ENCODE results near the gene CHGA.

The CHGA gene

DNA sequence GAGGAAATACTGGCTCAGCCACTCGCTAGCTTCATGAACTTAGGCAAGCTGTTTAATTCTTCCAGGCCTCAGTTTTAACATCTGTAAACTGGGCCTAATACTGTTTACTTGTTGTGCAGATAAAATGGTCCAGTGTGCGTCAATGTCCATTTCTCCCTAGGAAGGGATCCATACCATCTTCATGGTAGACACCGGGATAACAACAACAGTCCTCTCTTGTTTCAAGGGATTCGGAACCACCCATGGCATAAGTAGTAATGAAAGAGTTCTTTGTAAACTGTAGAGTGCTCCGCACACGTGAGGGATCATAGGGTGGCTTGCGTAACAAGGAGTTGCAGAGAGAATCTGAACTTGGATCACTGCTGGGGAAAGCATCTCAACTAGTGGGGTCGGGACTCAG, 17.3 kb upstream of the CHGA start:
- DNase-seq, result no peak

DNA sequence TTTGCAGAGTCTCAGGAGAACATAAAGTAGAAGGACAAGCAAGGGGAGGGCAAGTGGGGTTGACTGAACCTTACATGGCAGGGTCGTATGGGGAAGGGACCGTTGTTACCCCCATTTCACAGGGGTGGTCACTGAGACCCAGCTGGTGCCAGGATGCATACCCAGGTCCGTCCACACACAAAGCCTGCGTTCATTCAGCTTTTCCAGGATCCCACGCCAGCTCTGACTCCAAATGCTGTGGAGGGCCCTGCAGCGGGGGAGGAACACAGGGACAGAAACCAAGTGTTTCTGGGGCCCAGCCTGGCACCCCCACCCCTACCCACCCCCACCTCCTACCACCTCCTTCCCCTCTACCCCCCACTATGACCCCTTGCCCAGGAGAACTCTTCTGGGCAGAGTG, 16.5 kb upstream of the CHGA start:
- DNase-seq, result no peak

DNA sequence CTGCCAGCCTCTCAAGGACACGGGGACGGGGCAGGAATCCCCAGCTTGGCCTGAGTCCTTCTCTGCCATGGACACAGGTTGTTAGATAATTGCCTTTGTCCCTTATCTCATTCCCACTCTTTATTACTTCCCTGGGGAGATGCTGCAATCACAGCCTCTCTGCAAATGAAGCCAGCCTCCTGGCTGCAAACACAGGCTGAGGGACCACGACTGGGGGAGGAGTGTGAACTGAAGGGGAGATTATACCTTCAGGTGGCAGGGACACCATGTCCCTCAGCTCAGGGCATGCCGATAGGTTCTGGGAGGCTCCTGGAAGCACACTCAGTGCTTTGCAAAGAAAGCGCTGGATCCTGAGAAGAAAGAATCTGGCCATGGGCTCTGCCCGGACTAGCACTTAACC, 16.1 kb upstream of the CHGA start:
- DNase-seq, result no peak

DNA sequence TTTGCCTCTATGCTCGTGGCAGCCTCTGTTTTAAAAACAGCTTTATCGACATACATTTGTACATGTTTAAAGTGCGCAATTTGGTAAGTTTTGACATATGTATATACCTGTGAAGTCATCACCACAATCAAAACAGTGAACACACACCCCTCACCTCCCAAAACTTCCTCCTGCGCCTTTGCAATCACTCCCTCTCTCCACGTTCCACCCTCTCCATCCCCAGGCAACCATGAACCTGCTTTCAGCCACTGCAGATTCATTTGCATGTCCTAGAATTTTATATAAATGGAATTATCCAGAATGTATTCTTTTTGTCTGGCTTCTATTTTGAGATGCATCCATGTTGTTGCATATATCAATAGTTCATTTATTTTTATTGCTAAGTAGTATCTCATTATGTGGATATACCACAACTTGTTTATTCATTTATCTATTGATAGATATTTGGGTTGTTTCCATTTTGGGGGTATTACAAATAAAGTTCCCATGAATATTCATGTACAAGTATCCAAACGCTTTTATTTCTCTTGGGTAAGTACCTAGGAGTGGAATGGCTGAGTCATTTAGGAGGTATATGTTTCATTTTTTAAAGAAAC, 15.5 kb upstream of the CHGA start:
- DNase-seq, result no peak

DNA sequence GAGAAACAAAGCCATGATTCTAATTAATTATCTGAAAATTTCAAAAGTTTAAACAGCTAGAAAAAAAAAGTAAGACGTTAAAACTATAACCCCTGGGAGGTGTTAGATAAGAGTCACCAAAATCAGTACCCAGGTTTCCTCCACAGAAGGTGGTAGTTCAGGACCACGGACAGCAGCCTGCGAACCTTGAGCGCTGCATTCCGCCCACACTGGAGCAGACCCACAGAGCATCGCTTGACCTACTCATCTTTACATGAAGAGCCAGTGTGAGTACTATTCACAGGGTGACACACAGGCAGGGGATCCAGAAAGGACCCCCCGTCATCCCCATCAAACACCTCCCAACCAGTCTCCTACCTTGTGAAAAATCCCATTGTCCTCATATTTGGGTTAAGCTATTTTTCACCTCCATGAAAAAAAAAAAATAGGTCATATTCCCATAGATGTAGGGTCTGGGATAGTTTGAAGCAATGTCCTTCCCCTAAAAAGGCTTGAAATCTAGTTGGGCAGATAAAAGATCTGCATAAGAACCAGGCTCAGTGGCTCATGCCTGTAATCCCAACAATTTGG, 8.8 kb upstream of the CHGA start:
- DNase-seq, result no peak

DNA sequence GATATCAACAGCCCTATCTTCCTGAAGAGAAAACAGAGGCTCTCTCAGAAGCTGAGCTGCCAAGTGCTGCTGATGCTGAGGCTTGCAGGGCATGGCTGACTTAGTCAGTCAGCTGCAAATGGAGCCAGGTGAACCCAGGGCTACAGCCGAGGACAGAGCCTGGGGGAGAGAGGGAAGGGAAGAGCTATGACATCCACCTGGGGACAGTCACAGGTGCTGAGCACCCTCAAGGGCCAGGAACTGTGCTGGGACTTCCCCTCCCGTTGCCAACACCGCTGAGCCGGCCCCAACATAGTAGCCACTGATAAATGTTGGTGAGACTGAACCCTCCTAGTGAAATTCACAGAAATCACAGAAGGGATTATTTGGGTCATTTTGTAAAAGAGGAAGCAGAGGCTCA, 6.7 kb upstream of the CHGA start:
- DNase-seq, result no peak

DNA sequence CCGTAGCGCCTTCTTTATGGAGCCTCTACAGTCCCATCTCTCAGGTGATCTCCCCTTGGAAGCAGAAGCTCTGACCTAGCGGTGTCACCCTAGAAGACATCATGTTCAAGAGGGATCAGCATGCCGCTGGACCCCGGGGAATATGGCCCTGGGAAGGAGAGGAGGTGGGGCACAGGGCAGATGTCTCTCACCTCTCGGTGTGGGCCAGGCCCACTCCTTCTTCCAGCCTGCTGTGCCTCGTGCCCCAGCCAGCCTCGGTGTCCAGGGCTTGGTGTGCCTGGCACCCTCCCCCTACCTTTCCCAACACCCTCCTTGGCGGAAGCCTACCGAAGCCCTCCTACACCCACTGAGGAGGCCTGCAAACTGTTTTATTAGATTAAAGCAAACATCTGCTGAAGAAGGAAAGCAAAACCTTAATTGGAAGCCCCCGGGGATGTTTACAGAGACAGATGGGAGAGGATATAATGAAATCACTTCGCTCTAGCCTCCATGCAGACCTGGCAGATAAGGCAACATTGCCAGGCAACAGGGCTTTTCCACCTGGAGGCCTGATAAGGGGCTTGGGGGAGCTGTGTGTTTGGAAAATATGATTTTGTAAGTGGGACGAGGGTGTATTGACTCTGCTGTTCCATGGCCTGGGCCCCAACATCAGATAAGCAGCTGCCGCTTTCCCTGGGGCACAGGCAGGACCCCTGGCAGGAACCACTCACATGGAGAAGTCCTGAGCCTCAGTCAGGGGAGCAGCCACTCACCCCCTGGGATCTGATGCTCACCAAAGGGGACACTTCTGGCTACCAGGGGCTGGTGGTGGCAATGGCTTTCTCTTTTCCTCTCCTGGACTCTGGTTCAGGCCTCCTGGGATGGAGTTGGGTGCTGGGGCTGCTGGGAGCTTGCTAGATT, 5.7 kb upstream of the CHGA start:
- peak; percentile 94 for DNase-seq

DNA sequence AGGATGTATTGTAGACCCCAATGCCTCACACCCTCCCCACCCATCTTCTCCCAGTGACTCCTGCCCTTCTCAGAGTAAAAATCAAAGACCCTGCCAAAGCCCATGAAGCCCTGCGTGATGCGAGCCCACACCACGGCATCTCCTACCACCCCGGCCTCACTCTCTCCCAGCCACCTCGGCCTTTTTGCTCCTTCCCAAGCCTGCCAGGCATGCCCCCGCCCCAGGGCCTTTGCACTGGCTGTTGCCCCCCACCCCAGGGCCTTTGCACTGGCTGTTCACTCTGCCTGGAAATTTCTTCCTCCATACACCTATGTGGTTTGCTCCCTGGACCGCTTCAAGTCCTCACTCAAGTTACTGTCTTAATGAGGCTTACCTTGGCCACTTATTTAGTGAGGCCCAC, 5.0 kb upstream of the CHGA start:
- no peak for DNase-seq

DNA sequence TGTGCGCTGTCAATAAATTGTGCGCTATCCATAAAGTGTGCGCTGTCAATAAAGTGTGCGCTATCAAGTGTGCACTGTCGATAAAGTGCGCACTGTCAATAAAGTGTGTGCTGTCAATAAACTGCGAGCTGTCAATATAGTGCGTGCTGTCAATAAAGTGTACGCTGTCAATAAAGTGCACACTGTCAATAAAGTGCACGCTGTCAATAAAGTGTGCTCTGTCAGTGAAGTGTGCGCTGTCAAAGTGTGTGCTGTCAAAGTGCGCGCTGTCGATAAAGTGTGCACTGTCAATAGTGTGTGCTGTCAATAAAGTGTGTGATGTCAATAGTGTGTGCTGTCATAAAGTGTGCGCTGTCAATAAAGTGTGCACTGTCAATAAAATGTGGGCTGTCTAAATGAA, 2.9 kb upstream of the CHGA start:
- DNase-seq, result no peak

DNA sequence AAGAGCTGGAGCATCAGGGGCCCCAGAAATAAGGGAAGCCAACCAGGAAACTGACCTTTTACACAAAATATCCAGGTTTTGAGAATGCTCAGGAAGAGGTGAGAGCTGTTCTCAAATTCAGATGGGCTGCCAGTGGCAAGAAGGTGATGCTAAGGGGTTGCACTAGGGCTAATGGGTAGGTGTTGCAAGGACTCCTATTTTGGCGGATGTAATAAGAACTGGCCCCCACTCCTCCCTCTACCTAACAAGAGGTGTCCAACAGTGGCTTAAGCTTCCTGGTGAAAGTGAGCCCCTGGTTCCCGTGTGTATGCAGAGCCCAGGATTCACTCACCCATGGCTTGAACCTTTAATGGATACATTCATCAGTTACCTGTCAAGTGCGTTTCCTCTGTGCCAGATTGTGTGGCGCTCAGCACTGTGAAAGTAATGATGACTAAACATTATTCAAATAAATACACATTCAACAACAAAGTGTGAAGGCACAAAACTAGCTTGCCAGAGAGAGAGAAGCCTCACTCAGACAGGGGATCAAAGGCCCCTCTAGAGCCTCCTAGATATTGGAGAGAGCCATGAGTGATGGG, 705 bp upstream of the CHGA start:
- peak; percentile 60 for DNase-seq

DNA sequence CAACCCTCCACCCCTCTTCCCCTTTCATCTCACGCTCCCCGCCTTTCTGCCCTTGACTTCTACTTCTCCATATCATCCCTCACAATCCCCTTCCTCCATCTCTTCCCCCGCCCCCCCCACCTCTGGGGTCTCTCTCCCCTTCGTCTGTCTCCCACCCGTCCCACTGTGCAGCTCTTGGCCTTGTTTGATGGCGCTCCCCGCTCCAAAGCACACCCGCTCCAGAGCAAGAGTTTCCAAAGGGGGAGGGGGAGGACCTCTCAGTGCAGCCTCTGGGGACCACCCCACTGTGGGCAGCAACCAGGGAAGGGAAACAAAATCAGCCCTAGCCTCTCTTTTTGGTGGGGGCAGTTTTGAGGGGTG, 774 bp downstream of the CHGA start:
- DNase-seq, result no peak

DNA sequence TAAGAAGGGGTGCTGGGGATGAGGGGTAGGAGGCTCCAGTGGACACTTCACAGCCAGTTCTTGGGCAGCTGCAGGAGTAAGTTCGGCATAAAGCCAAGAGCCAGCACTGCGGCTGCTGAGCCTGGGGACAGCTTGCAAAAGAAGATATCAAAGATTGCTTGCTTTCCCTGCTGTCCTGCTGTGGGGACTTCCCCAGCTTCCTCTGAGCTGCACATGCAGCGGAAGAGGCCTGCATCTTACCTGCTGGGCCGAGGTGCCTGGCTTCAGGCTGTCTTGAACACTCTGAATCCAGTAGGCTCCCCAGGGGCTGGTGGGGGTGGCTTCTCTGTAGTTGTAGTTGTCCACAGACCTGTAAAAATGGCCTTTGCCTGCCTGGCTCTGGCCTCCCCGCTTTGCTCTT, 1.3 kb downstream of the CHGA start:
- no peak for DNase-seq

DNA sequence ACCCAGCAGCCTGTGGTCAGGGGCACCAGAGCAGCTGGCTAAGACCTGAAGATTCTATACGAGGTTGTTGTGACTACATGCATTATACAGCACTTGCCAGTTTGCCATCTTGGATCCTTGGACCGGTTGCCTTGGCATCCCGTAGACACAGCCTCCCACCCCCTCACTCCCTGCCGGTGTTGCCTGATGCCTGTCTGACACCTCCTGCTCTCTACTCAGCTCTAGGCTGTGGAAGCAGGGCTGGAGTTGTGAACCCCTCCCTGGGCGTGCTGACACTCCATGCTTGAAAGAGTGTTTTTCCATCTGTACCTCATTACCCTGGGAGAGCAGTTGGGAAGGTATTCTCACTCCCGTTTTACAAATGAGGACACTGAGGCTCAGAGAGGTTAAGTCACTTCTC, 2.5 kb downstream of the CHGA start:
- DNase-seq, result no peak

DNA sequence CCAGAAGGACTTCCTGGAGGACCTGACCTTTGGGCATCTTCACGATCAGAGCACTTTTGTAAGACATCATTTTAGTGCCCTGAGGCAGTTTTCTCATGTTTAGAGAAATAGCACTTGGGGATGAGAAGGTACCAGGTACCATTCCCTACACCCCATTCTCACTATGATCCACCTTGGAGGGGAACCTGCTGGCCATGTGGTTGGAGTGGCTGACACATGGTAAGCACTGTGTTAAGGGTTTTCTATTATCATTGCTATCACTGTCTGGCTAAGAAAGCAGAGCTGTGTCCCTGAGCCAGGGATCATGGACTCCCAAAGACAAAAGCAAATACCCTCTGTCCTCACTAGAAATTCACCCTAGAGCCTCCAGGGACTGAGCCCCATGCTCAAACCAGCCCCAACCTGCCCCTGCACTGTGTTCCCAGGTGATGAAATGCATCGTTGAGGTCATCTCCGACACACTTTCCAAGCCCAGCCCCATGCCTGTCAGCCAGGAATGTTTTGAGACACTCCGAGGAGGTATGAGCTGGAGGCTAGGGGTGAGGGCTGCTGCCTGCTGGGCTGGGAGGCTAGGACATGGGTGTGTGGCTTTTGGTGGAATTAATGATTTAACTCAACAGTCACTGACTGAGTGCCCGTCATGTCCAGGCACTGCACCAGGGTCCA, 3.4 kb downstream of the CHGA start:
- no peak for DNase-seq

DNA sequence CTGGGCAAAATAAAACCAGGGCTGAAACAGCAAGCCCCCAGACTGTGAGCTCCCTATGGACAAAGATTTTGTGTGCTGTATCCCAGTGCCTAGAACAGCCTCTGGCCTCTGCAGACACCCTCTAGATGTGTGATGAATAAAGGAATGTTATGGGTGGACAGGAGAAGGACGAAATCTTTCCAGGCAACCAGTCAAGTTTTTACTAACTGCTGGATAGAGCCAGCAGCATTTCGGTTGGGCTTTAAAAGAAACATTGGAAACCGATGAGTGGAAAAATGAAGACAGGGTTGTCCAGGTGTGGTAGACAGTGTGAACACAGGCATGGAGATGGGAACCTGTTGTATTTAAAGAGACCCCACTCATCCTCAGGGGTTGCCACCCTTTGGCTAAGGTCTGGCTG, 4.0 kb downstream of the CHGA start:
- no peak for DNase-seq

DNA sequence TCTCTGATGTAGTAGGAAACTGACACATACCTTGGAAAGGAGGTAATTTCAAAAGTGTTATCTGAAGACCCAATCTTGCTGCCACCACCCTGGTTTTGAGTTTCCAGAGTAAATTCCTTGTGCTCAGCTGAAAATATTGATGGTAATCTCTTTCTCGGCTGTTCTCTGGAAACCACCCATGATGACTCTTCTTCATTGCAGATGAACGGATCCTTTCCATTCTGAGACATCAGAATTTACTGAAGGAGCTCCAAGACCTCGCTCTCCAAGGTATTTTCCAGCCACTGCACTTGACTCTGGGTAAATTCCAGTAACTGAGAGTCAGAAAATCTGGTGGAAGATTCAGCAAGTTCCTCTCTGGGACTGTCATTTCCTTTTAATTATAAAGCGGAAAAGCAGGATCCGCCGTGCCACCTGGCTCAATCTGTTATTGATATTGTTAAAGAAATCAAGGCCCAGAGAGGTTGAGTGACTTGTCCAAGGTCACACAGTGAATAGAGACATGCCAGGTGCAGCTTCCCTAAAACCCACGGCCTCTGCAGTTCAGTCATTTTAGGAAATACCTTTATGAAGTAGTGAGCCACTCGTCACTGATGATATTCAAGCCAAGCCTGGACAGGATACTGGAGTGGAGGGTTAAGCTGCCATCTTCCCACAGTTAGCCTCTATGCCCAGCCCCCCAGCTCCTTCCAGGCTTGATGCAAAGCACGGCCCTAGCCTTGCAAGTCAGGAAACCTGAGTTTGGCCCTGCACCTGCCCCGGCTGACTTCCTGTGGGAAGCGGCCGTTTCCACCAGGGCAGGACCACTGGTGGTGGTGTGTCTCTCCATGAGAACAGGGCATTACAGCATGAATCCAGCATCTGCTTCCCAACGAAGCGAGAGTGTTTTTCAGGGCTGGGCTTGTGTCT, 4.7 kb downstream of the CHGA start:
- no peak for DNase-seq

DNA sequence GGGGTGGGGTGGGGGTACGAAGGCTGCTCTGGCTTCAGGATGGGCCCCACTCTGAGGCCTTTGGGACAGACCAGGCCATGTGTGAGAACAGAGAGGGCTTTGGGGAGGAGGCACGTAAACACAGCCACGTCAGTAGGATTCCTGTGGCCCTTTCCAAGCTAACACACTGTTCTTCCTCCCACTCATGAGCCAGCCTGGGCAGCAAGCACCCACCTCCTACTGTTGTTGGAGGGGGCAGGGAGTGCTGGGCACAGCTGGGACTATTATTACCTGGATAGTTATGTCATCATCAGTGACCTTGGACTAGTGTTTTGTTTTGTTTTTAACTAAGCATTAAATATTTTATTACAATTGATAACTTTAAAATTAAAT, 5.3 kb downstream of the CHGA start:
- DNase-seq, result no peak

DNA sequence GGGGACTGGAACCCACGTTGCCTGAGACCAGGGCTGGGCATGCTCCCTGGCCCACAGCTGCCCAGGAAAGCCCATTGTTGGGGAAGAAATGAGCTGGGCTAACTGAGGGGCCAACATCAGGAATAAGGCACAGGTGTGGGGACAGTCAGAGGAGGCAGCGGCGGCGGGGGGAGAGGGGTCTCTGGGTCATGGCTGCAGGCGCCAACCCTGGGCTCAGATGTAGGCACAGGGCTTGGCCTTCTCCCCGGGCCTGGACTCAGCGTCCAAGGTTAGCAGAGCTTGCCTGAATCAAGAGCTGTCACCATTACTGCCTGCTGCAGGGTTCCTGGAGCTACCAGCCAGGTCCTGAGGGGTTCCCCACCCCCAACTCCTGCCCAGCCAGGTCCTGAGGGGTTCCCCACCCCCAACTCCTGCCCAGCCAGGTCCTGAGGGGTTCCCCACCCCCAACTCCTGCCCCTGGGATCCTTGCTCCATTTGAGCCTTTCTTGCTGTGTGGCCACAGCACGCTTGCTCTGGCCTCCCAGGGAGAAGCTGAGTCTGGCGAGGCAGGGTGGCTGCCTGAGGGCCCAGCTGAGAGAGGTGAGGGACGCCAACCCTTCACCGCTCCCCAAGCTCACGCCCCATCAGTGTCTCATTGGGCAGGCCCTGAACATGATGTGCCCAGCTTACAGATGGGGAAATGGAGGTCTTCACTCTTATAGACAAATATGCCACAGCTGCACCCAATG, 6.2 kb downstream of the CHGA start:
- no peak for DNase-seq

DNA sequence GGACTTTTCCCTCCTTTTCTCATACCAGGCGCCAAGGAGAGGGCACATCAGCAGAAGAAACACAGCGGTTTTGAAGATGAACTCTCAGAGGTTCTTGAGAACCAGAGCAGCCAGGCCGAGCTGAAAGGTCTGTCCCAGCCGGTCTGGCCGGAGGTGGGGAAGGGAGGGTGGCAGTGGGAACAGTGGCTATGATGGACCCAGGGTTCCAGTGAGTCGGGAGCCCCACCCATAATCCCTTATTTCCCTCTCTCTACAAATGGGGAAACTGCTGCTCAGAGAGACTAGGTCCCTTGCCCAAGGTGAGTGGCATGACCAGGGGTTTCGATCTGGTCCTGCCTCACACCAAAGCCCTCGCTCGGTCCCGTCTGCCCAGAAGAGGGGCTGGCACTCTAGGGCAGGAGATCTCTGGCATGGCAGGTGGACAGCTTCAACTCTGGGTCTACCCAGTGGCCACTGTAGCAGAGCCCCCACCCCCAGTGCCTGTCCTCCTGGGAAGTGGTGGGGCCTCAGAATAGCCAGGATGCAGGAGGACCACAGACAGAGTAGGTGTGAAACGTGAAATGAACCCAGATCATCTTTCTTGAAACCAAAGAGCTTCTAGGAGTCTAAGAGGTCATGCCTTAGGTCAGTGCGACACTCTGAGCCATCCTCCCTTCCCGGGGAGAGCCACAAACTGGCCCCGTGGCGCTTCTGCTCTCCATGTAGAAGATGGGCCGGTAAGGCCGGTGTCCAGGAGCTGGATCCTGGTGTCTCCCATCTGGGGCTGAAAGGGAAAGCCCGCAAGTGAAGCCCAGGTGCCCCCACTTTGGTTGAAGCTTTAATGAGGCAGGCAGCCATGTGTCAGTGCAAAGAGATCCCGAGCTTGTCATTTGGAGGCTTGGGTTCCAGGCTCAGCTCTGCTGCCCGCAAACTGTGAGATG, 7.0 kb downstream of the CHGA start:
- no peak for DNase-seq

DNA sequence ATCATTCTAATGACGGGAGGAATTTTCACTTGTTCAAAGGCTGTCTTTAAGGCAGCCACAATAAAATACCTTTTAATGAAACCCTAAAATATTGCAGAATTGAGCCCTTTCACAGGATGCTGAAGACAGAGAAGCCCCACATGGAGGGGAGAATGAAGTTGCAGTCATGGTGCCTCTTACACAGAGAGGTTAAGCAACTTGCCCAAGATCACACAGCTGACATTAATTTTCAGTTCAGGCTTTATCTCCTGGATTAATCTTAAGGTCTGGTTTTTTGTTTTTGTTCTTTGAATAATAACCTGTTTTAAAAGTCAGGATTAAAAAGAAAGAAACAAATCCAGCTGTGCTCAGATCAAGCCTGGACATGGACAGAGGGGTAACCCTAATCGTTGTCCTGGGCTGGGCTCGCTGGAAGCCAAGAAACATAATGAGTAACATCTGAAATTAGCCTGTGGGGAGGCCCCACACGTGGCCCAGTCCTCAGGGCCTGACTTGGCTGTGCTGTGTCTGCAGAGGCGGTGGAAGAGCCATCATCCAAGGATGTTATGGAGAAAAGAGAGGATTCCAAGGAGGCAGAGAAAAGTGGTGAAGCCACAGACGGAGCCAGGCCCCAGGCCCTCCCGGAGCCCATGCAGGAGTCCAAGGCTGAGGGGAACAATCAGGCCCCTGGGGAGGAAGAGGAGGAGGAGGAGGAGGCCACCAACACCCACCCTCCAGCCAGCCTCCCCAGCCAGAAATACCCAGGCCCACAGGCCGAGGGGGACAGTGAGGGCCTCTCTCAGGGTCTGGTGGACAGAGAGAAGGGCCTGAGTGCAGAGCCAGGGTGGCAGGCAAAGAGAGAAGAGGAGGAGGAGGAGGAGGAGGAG, 8.0 kb downstream of the CHGA start:
- no peak for DNase-seq
